Erythroblast (primary cell): ENCODE data around the gene TNK1.

Source experiments
- GATA1 ChIP-seq: IDR thresholded peaks from 2 replicates; pipeline ENCODE4 v1.6.1; 2011; ENCODE audit warnings: low read depth, mild to moderate bottlenecking, control low read depth, low read length, moderate library complexity
- POLR2A ChIP-seq: IDR thresholded peaks from 2 replicates; pipeline ENCODE4 v1.6.1; 2011; ENCODE audit warnings: mild to moderate bottlenecking, low read length

- TF ChIP-seq POLR2A: no peak
- TF ChIP-seq GATA1: no peak
Measured at GRCh38 chr17:7403043-7403726, 22.3 kb downstream of the TNK1 start.
